HUES48 (cell line): Measurements from ENCODE around the gene MCFD2.
"Not testable (repeated sequence)": the region's sequence is repeated elsewhere in the genome, so short reads cannot be mapped to it uniquely, and the experiment has no call there.

Source experiments
- H3K27ac ChIP-seq: one replicate; pipeline ENCODE4 v1.7.0; 2013; ENCODE audit warnings: low read depth, low read length, inconsistent platforms
- H3K27me3 ChIP-seq: 2 replicates; pipeline ENCODE4 v1.6.1; 2013; ENCODE audit warnings: mild to moderate bottlenecking, low read length; ENCODE audit not compliant: control insufficient read depth, insufficient read depth
- H3K36me3 ChIP-seq: 2 replicates; pipeline ENCODE4 v1.6.1; 2013; ENCODE audit warnings: low read length; ENCODE audit not compliant: control insufficient read depth, insufficient read depth
- H3K4me1 ChIP-seq: 2 replicates; pipeline ENCODE4 v1.6.1; 2013; ENCODE audit warnings: mild to moderate bottlenecking, low read length; ENCODE audit not compliant: control insufficient read depth, insufficient read depth
- H3K4me3 ChIP-seq: 2 replicates; pipeline ENCODE4 v1.5.1; 2013; ENCODE audit warnings: mild to moderate bottlenecking, low read depth, low read length
- H3K9ac ChIP-seq: 2 replicates; pipeline ENCODE4 v1.6.1; 2013; ENCODE audit warnings: mild to moderate bottlenecking, low read depth, low read length, moderate library complexity
- H3K9me3 ChIP-seq: 2 replicates; pipeline ENCODE4 v1.6.1; 2013; ENCODE audit warnings: low read length; ENCODE audit not compliant: control insufficient read depth, insufficient read depth

MCFD2 gene

DNA sequence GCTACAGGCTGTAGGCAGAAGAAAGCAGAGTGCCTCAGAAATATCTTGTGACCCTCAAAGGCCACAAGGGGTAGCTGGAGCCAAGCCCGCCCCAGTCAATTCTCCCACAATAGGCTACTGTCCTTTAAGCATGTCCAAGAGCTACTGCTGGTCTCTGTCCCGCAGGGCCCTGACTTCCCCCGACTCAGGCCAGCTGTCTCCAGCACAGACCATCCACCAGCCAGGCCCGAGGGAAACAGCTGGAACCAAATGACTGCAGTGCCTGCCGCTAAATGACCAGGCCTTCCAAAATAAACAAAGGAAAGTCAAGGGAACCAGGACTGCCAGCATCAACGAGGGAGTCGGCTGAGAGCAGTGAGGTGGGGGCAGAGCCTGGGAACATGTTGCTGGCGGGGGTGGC lies 36.7 kb downstream of the MCFD2 start:
- Histone ChIP-seq H3K9me3 (no peaks in the 10 kb centered on the region), H3K9ac (no peak overlapping the region), H3K27me3 (no peaks in the 10 kb centered on the region), H3K36me3 (no peaks in the 10 kb centered on the region), H3K4me1 (no peaks in the 10 kb centered on the region), H3K27ac (no peak overlapping the region), H3K4me3 (no peak overlapping the region)

DNA sequence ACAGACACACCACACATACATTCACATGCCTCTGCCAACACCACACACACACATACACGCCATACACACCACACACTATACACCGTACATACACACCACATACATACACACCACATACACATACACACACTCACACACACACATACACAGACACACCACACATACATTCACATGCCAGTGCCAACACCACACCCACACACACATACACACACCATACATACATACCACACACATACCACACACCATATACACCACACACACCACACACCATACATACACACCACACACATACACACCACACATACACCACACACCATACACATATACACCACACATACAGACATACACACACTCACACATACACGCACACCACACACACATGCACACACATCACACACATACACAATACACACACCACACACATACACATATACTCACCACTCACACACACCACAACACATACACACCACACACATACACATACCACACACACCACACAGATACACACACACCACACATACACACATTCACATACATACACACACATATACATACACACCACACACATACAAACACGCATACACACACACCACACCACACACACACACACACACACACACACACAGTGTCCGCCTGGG lies 37.2 kb downstream of the MCFD2 start:
- H3K36me3 ChIP-seq: no peaks in the 10 kb centered on the region
- H3K4me3 ChIP-seq: no peak overlapping the region
- no peaks in the 10 kb centered on the region for H3K27me3 ChIP-seq
- no peaks in the 10 kb centered on the region for H3K9me3 ChIP-seq
- H3K27ac ChIP-seq: no peak overlapping the region
- 0 out of 2 replicates have a peak, but pooled peaks cover 4% of the 10 kb centered on the region for H3K4me1 ChIP-seq
- no peak overlapping the region for H3K9ac ChIP-seq

DNA sequence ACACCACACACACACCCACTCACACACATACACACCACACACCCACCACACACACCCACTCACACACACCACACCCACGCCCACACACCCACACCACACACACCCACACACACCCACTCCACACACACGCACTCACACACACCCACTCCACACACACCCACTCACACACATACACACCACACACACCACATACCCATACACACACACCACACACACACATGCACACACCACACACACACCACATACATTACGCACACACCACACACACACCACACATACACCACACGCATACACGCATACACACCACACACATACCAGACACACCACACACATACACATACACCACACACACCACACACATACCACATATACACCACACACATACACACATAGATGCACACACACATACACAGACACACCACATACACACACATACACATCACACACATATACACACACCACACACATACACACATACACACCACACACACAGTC lies 37.9 kb downstream of the MCFD2 start:
- Histone ChIP-seq H3K36me3 (no peaks in the 10 kb centered on the region), H3K27ac (no peak overlapping the region), H3K9ac (no peak overlapping the region), H3K4me3 (no peak overlapping the region), H3K9me3 (no peaks in the 10 kb centered on the region), H3K4me1 (0 out of 2 replicates have a peak, but pooled peaks cover 8% of the 10 kb centered on the region), H3K27me3 (no peaks in the 10 kb centered on the region)

DNA sequence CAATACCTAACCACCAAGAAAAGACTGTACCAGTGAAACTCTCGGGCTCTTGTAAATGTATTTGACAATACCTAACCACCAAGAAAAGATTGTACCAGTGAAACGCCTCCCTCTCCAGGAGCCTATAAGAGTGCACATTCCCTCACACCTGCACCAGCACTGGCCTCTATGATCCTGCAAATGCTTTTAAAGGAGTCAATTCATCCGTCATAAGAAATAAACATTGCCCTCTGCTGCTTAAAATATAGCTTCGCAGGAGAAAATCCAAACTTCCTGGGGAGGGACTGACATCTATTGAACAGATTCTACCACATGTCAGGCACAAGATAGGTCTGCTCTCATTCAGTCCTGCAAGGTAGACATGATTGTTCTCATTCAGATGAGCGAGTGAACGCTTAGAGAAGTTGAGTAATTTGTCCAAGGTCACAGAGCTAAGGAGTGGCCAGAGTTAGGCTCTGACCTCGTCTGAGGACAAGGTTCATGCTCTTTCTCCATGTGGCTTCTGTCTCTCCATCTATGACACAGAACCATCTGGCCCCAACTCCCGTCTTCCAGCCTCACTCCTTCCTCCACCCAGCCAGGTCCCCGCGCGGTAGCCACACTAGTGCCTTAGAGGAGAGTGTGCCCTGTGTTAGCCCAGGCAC lies 38.7 kb downstream of the MCFD2 start:
- no peak overlapping the region for H3K4me3 ChIP-seq
- H3K4me1 ChIP-seq: 0 out of 2 replicates have a peak, but pooled peaks cover 8% of the 10 kb centered on the region
- H3K36me3 ChIP-seq: no peaks in the 10 kb centered on the region
- no peak overlapping the region for H3K9ac ChIP-seq
- H3K27ac ChIP-seq: no peak overlapping the region
- no peaks in the 10 kb centered on the region for H3K27me3 ChIP-seq
- no peaks in the 10 kb centered on the region for H3K9me3 ChIP-seq

DNA sequence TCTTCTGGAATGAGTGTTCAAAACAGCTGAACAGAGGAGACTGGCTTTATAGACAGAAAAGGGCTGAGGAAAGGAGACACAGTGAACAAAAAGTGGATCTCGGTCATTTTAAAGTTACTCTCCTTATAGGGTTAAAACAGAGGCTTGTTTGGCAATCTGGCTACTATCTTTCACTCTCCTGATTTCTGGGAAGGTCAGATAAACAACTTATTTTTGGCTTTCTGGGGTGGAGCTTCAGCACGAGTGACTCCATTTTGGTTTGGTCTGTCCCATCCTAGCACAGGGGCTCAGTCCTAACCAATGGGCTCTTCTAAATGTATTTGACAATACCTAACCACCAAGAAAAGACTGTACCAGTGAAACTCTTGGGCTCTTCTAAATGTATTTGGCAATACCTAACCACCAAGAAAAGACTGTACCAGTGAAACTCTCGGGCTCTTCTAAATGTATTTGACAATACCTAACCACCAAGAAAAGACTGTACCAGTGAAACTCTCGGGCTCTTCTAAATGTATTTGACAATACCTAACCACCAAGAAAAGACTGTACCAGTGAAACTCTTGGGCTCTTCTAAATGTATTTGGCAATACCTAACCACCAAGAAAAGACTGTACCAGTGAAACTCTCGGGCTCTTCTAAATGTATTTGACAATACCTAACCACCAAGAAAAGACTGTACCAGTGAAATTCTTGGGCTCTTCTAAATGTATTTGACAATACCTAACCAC lies 39.5 kb downstream of the MCFD2 start:
- not testable (repeated sequence) for H3K4me3 ChIP-seq, H3K9me3 ChIP-seq, H3K9ac ChIP-seq, H3K4me1 ChIP-seq, H3K27me3 ChIP-seq, H3K27ac ChIP-seq, H3K36me3 ChIP-seq

DNA sequence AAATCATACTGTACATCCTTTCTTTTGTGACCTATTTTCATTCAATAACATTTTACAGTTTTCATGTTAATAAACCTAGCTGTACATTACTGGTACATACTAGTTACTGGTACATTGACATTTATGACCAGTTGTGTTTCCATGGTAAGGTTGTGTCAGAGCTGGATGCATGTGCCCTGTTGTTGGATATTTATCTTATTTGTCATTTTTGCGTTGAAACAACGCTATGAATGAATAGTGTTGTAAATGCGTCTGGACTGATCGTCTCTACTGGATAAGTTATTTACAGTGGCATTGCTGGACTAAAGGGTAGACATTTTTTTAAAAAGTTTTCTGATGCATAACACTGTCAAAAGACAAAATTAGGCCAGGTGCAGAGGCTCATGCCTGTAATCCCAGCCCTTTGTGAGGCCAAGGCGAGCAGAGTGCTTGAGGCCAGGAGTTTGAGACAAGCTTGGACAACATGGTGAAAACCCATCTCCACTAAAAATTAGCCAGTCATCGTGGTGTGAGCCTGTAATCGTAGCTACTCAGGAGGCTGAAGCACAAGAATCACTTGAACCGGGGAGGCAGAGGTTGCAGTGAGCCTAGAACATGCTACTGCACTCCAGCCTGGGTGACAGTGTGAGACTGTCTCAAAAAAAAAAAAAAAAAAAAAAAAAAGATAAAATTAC lies 40.2 kb downstream of the MCFD2 start:
- Histone ChIP-seq H3K9me3 (no peaks in the 10 kb centered on the region), H3K27ac (no peak overlapping the region), H3K4me1 (0 out of 2 replicates have a peak, but pooled peaks cover 8% of the 10 kb centered on the region), H3K36me3 (no peaks in the 10 kb centered on the region), H3K4me3 (no peak overlapping the region), H3K27me3 (no peaks in the 10 kb centered on the region), H3K9ac (no peak overlapping the region)

DNA sequence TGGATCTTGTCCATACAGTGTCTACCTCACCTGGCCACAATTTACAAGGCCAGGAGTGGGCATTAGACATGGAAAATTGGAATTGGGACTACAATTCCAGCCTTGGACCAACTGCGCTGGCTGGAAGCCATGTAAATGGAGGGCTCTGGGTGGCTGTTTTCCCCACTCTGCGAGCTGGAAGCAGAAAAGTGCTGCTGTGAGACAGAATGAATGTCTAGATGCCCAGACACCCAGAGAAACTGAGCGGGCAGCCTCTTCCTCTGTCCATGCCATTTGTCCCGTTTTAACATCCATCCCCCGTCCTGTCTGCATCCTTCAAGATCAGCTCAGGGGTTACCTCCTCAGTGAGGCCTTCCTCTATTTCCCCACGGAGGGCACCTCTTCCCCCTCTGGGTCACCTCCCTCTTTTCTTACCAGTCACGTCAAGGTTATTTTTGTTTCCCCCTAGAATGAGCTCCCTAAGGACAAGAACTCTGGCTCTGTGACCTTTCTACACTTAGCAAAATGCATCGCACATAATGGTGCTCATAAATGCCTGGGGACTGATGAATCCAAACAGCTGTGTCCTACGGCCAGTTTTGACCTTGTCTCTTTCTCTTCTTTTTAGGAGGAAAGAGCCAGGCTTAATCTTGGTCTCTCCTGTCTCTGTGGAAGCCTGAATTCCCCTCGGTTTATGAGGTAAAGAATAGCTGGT lies 41.2 kb downstream of the MCFD2 start:
- no peak overlapping the region for H3K27ac ChIP-seq
- 0 out of 2 replicates have a peak, but pooled peaks cover 8% of the 10 kb centered on the region for H3K4me1 ChIP-seq
- no peak overlapping the region for H3K9ac ChIP-seq

DNA sequence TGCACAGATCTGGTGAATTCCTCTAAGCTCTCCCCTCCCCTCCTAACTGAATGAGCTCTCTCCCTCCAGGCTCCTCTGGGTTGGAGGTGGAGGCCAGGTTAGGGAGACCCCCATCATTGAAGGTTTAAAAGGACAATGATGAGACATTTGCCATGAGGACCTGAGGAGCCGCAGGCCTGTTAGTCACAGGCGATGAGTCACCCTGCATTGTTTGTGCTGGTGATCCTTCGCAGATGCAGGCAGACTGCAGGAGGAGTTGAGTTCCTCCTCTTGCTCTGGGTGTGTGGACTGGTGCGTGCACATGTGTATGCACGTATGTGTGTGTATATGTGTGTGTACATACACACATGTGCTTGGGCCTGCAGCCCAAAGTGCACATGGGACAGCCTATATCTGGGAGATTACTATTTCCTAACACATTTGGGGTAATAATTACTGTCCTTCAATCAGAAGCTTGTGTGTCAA lies 42.0 kb downstream of the MCFD2 start:
- H3K27me3 ChIP-seq: no peaks in the 10 kb centered on the region
- H3K4me3 ChIP-seq: no peak overlapping the region
- no peak overlapping the region for H3K27ac ChIP-seq
- no peaks in the 10 kb centered on the region for H3K36me3 ChIP-seq
- H3K4me1 ChIP-seq: 0 out of 2 replicates have a peak, but pooled peaks cover 8% of the 10 kb centered on the region
- no peaks in the 10 kb centered on the region for H3K9me3 ChIP-seq
- no peak overlapping the region for H3K9ac ChIP-seq

More for the DNA sequence above, 41.2 kb downstream of the MCFD2 start:
- H3K27me3 ChIP-seq: no peaks in the 10 kb centered on the region
- H3K36me3 ChIP-seq: no peaks in the 10 kb centered on the region
- H3K9me3 ChIP-seq: no peaks in the 10 kb centered on the region
- no peak overlapping the region for H3K4me3 ChIP-seq

DNA sequence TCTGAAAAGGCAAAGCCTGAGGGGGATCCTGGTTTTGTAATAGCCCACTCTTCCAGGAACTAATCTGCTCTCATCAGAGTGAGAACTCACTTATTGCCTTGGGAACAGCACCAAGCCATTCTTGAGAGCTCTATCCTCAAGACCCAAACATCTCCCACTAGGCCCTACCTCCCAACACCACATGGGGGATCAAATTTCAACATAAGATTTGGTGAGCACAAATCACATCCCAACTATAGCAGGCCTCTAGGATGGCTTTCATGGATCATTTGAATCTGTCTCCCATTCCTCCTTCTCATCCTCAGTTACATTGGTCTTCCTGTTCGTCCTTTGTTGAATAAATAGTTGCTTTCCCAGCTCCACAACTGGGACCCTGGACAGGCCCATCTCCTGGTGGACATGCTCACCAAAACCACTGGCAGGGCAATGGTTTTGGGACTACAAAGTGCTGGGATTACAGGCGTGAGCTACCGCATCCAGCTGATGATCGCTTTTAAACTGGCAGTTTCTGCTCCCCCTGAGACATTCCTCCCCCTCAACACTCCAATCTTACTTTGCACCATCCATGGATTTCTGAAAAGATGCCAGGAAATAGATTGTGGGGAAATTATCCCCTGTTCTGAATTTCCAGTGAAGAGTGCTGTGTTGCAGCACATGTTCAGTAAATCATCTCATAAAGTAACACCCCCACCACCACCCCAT lies 42.6 kb downstream of the MCFD2 start:
- 0 out of 2 replicates have a peak, but pooled peaks cover 8% of the 10 kb centered on the region for H3K4me1 ChIP-seq
- no peaks in the 10 kb centered on the region for H3K27me3 ChIP-seq
- H3K9ac ChIP-seq: no peak overlapping the region
- H3K9me3 ChIP-seq: no peaks in the 10 kb centered on the region
- H3K36me3 ChIP-seq: no peaks in the 10 kb centered on the region
- H3K4me3 ChIP-seq: no peak overlapping the region
- no peak overlapping the region for H3K27ac ChIP-seq

DNA sequence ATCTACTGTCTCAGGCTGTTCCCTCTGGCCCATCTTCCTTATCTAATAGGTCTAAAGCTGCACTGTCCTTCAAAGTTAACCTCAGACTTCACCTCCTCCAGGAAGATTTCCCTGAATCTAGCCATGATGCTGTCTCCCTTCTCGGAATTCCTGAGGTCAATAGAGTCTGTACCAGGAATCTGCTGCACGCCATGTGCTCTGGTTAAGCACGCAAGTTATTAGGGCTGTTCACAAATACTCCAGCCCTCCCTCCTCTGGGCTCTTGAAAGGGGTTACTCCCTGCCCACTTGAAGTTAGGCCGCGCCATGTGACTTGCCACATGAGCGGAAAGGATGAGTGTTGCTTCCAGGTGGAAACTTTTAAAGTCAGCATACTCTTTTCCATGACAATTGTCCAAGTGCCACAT lies 43.6 kb downstream of the MCFD2 start:
- Histone ChIP-seq H3K36me3 (no peaks in the 10 kb centered on the region), H3K9ac (no peak overlapping the region), H3K27me3 (no peaks in the 10 kb centered on the region), H3K9me3 (no peaks in the 10 kb centered on the region), H3K4me1 (0 out of 2 replicates have a peak, but pooled peaks cover 8% of the 10 kb centered on the region), H3K27ac (no peak overlapping the region), H3K4me3 (no peak overlapping the region)
